ENCODE data around the gene RITA1.

RITA1 gene

GRCh38 chr12:113195598-113195997 lies 10.1 kb downstream of the RITA1 start:
- TF ChIP-seq CTCF (IDR thresholded peaks at IDR 0.05): no peak
- Histone ChIP-seq H3K27ac (no peak overlapping the region), H3K4me2 (ENCODE audit: low read length) (no peak overlapping the region), H3K4me1 (peaks cover 16% of the 10 kb centered on the region), H3K4me3 (ENCODE audit: low read depth, low read length) (no peak overlapping the region), H2AFZ (no peak overlapping the region), H3K79me2 (no peaks in the 10 kb centered on the region), H3K36me3 (ENCODE audit: control insufficient read depth, insufficient read depth, low read length) (no peaks in the 10 kb centered on the region), H3K9me3 (ENCODE audit: control insufficient read depth, low read length) (no peaks in the 10 kb centered on the region), H3K9ac (no peak overlapping the region), H3K27me3 (ENCODE audit: control insufficient read depth, insufficient read depth, low read length) (no peaks in the 10 kb centered on the region)

- Histone ChIP-seq H3K4me1 (peaks cover 16% of the 10 kb centered on the region), H3K27me3 (ENCODE audit: control insufficient read depth, insufficient read depth, low read length) (no peaks in the 10 kb centered on the region), H3K9me3 (ENCODE audit: control insufficient read depth, low read length) (no peaks in the 10 kb centered on the region), H3K79me2 (no peaks in the 10 kb centered on the region), H3K4me2 (ENCODE audit: low read length) (no peak overlapping the region), H3K4me3 (ENCODE audit: low read depth, low read length) (no peak overlapping the region), H2AFZ (no peak overlapping the region), H3K9ac (no peak overlapping the region), H3K27ac (no peak overlapping the region), H3K36me3 (ENCODE audit: control insufficient read depth, insufficient read depth, low read length) (no peaks in the 10 kb centered on the region)
- no peak for TF ChIP-seq CTCF (IDR thresholded peaks at IDR 0.05)
Observed at GRCh38 chr12:113196582-113196981, 11.1 kb downstream of the RITA1 start.

- Histone ChIP-seq H3K79me2 (no peaks in the 10 kb centered on the region), H3K27me3 (ENCODE audit: control insufficient read depth, insufficient read depth, low read length) (no peaks in the 10 kb centered on the region), H3K36me3 (ENCODE audit: control insufficient read depth, insufficient read depth, low read length) (no peaks in the 10 kb centered on the region), H3K9ac (no peak overlapping the region), H3K4me2 (ENCODE audit: low read length) (no peak overlapping the region), H3K4me3 (ENCODE audit: low read depth, low read length) (no peak overlapping the region), H2AFZ (no peak overlapping the region), H3K9me3 (ENCODE audit: control insufficient read depth, low read length) (no peaks in the 10 kb centered on the region), H3K4me1 (peaks cover 16% of the 10 kb centered on the region), H3K27ac (no peak overlapping the region)
- peak; percentile 77 for TF ChIP-seq CTCF (IDR thresholded peaks at IDR 0.05)
Observed at GRCh38 chr12:113196990-113197389, 11.5 kb downstream of the RITA1 start.

- Histone ChIP-seq H3K4me3 (ENCODE audit: low read depth, low read length) (no peak overlapping the region), H3K4me2 (ENCODE audit: low read length) (no peak overlapping the region), H3K79me2 (no peaks in the 10 kb centered on the region), H3K27ac (no peak overlapping the region), H3K9ac (no peak overlapping the region), H3K36me3 (ENCODE audit: control insufficient read depth, insufficient read depth, low read length) (no peaks in the 10 kb centered on the region), H2AFZ (no peak overlapping the region), H3K4me1 (peaks cover 16% of the 10 kb centered on the region), H3K27me3 (ENCODE audit: control insufficient read depth, insufficient read depth, low read length) (no peaks in the 10 kb centered on the region), H3K9me3 (ENCODE audit: control insufficient read depth, low read length) (no peaks in the 10 kb centered on the region)
- no peak for TF ChIP-seq CTCF (IDR thresholded peaks at IDR 0.05)
Observed at GRCh38 chr12:113197518-113198077, 12.1 kb downstream of the RITA1 start.

GRCh38 chr12:113198296-113198695 lies 12.8 kb downstream of the RITA1 start:
- no peaks in the 10 kb centered on the region for H3K36me3 ChIP-seq (ENCODE audit: control insufficient read depth, insufficient read depth, low read length)
- no peak overlapping the region for H2AFZ ChIP-seq
- peak overlapping the region; percentile 6 for H3K27ac ChIP-seq
- H3K4me3 ChIP-seq (ENCODE audit: low read depth, low read length): no peak overlapping the region
- no peak overlapping the region for H3K4me2 ChIP-seq (ENCODE audit: low read length)
- H3K9ac ChIP-seq: no peak overlapping the region
- no peaks in the 10 kb centered on the region for H3K9me3 ChIP-seq (ENCODE audit: control insufficient read depth, low read length)
- peaks cover 16% of the 10 kb centered on the region for H3K4me1 ChIP-seq
- TF ChIP-seq CTCF (IDR thresholded peaks at IDR 0.05): no peak
- H3K79me2 ChIP-seq: no peaks in the 10 kb centered on the region
- H3K27me3 ChIP-seq (ENCODE audit: control insufficient read depth, insufficient read depth, low read length): no peaks in the 10 kb centered on the region
